Naive thymus-derived CD4-positive, alpha-beta T cell (primary cell): ENCODE data around the gene ZNF74. TPM values are rescaled to one million over a fixed set of nuclear protein-coding genes. Genes with fewer than 3 reads are reported as not detected.

Source experiments
- ATAC-seq: fragments of 150-1000 bp; cut with Tn5 transposase; 2 replicates; pipeline ENCODE4 v1.10.0; 2021; ENCODE audit warnings: mild to moderate bottlenecking, moderate library complexity
- CTCF ChIA-PET: fragments of 350-600 bp; sonication (Branson Sonifier 250); formaldehyde crosslinking; loops from one replicate; lab custom pipeline; 2021; ENCODE audit warnings: antibody characterized with exemption; lab: Charles Lee
- POLR2A ChIA-PET: fragments of 350-600 bp; sonication (Branson Sonifier 250); formaldehyde crosslinking; loops from one replicate; lab custom pipeline; 2021; ENCODE audit warnings: antibody characterized with exemption, inconsistent platforms; lab: Charles Lee
- DNase-seq, 9 donors: peaks; one replicate each; pipeline versions ENCODE4 v3.0.0 to v3.0.0-alpha.2; 2020 to 2022; ENCODE audit warnings: mixed read lengths in 1 of 9
- H3K27ac ChIP-seq: one replicate; pipeline ENCODE4 v1.7.0; 2013; ENCODE audit warnings: mild to moderate bottlenecking, low read depth, low read length, moderate library complexity
- H3K27me3 ChIP-seq, 2 donors: one replicate each; pipeline ENCODE4 v1.7.0; 2013; ENCODE audit warnings: low read length in 2 of 2, mild to moderate bottlenecking in 2 of 2, moderate library complexity in 2 of 2; ENCODE audit not compliant: control insufficient read depth in 2 of 2, insufficient read depth in 2 of 2
- H3K36me3 ChIP-seq, 3 experiments: 1 replicate in 2 of 3; 2 replicates in 1 of 3; pipeline ENCODE4 v1.7.0; 2013; ENCODE audit warnings: low read length in 3 of 3, mild to moderate bottlenecking in 3 of 3, moderate library complexity in 1 of 3; ENCODE audit not compliant: insufficient read depth in 3 of 3, control insufficient read depth in 2 of 3
- H3K4me1 ChIP-seq, 2 donors: one replicate each; pipeline ENCODE4 v1.7.0; 2013; ENCODE audit warnings: low read length in 2 of 2, mild to moderate bottlenecking in 2 of 2, moderate library complexity in 1 of 2; ENCODE audit not compliant: control insufficient read depth in 2 of 2, insufficient read depth in 2 of 2
- H3K4me3 ChIP-seq: 2 replicates; pipeline ENCODE4 v1.7.0; 2013; ENCODE audit warnings: mild to moderate bottlenecking, low read length
- H3K9me3 ChIP-seq, 3 experiments: 1 replicate in 2 of 3; 2 replicates in 1 of 3; pipeline ENCODE4 v1.7.0; 2013; ENCODE audit warnings: low read length in 3 of 3; ENCODE audit not compliant: control insufficient read depth in 2 of 3
- H3K27ac Mint-ChIP-seq, 9 donors: one replicate each; pipeline ENCODE4 v1.8.0; 2020 to 2022; ENCODE audit warnings: mixed read lengths in 9 of 9, mild to moderate bottlenecking in 8 of 9, moderate library complexity in 5 of 9, inconsistent platforms in 2 of 9
- H3K27me3 Mint-ChIP-seq, 5 donors: one replicate each; pipeline ENCODE4 v1.8.0; 2021 to 2022; ENCODE audit warnings: mixed read lengths in 5 of 5, mild to moderate bottlenecking in 1 of 5
- H3K36me3 Mint-ChIP-seq, 5 donors: one replicate each; pipeline ENCODE4 v1.8.0; 2020 to 2022; ENCODE audit warnings: mixed read lengths in 5 of 5, mild to moderate bottlenecking in 3 of 5, inconsistent platforms in 1 of 5
- H3K4me1 Mint-ChIP-seq, 7 donors: one replicate each; pipeline ENCODE4 v1.8.0; 2020 to 2022; ENCODE audit warnings: mixed read lengths in 7 of 7, mild to moderate bottlenecking in 3 of 7, inconsistent platforms in 1 of 7
- H3K4me3 Mint-ChIP-seq, 10 donors: one replicate each; pipeline ENCODE4 v1.8.0; 2020 to 2022; ENCODE audit warnings: mild to moderate bottlenecking in 10 of 10, mixed read lengths in 10 of 10, moderate library complexity in 6 of 10, inconsistent platforms in 2 of 10
- H3K9me3 Mint-ChIP-seq, 11 donors: one replicate each; pipeline ENCODE4 v1.8.0; 2020 to 2022; ENCODE audit warnings: mixed read lengths in 11 of 11, mild to moderate bottlenecking in 4 of 11, inconsistent platforms in 1 of 11, moderate library complexity in 1 of 11
- intact Hi-C, 2 donors: fragments of 100-400 bp; cut with micrococcal nuclease; formaldehyde crosslinking; loops; one replicate each; pipeline ENCODE4 v1.15.1; 2023
- polyA plus RNA-seq, 2 donors: library from polyadenylated mRNA; unstranded; fragments of 300-500 nt; fragmentation: Illumina TruSeq; gene quantifications; one replicate each; pipeline ENCODE4 v1.2.3, GENCODE V29; 2021
- total RNA-seq, 6 experiments: library from RNA in 5 of 6; stranded (reverse) in 5 of 6; gene quantifications; 1 replicate in 5 of 6; 2 replicates in 1 of 6; pipeline ENCODE4 v1.2.3 and lab custom pipeline; 2021 to 2026

ZNF74 gene
- total and polyA plus RNA-seq, 7 experiments from 2014 or later, result 5.3 to 18.2 (median 12.9) TPM

DNA sequence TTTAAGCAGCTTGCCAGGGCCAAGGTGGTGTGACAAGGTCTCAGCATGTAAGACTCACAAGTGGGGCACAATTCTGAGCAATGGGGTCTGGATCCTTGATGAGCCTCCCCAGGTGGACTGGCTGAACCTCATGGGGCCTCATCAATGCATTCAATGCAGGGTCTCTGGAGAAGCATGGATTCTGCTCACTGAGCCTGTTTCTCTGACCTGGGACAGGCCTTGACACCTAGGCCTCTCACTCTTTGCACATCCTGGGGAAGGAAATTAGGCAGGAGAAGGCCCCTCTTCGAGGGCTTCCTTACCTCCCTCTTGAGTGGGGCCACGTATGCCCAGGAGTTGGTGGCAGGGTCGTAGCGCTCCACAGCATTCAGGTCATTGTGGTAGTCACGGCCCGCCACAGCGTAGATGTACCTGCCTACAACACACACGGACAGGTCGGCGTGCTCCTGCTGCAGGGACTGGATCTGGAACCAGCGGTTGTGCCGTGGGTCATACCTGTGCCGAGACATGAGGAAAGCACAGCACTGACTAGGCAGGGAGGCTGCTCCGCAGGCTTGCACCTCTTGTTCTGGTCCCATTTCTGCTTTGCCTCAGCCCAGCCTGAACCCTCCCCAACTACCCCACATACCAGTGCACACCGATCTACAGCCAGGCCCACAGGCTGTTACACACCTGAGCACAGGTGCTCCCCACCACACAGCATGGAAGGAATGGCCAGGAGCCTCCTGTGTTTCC lies 63.7 kb downstream of the ZNF74 start:
- peak overlapping the region in 2 of 9 donors; percentile 32 to 83 for H3K27ac Mint-ChIP-seq
- peaks cover 0 to 2% (median 0%) of the 10 kb centered on the region in 11 donors for H3K9me3 Mint-ChIP-seq
- H3K36me3 Mint-ChIP-seq, result peaks cover 11 to 41% (median 19%) of the 10 kb centered on the region in 5 donors
- H3K9me3 ChIP-seq, result no peaks in the 10 kb centered on the region
- ChIA-PET POLR2A (interaction anchor here (1.4 to 1.6 kb wide), 3 partner anchors 25 to 39 kb away, joined by 4 to 11 read pairs (median 4); no protein-coding TSS in a partner anchor), CTCF (interaction anchor here (0.6 to 3.8 kb wide), 5 partner anchors 28 to 123 kb away, joined by 3 to 55 read pairs (median 5); no protein-coding TSS in a partner anchor)
- no peak overlapping the region for H3K27ac ChIP-seq
- no peak for ATAC-seq
- H3K4me1 Mint-ChIP-seq, result peaks cover 17 to 47% (median 39%) of the 10 kb centered on the region in 7 donors
- no peaks in the 10 kb centered on the region for H3K27me3 Mint-ChIP-seq
- no peak for DNase-seq
- no peak overlapping the region for H3K4me3 ChIP-seq
- intact Hi-C loops, result loop anchor here in 1 of 2 donors (5.0 kb wide), 1 partner anchor 300 kb away; no protein-coding TSS in a partner anchor
- H3K4me3 Mint-ChIP-seq, result no peak overlapping the region
- peaks cover 0 to 12% (median 5%) of the 10 kb centered on the region in 3 experiments for H3K36me3 ChIP-seq
- peaks cover 11 to 20% of the 10 kb centered on the region in 2 donors for H3K4me1 ChIP-seq
- no peaks in the 10 kb centered on the region for H3K27me3 ChIP-seq

Other genes with a start within 250 kb of the ZNF74 start
- gene CCDC188, start 243.1 kb upstream of the ZNF74 start, total RNA-seq, result not detected
- not detected for gene CCDC188, start 243.1 kb upstream of the ZNF74 start, polyA plus RNA-seq
- gene RTN4R, start 125.8 kb upstream of the ZNF74 start, total RNA-seq, result 1 to 10 TPM in 4 of 5 experiments, under 1 TPM in 1; 0.98 to 2.7 (median 1.8) TPM
- gene RTN4R, start 125.8 kb upstream of the ZNF74 start, polyA plus RNA-seq, result 1 to 10 TPM; 2.2 to 2.9 TPM
- gene DGCR6L, start 74.1 kb upstream of the ZNF74 start, total RNA-seq, result 10 to 100 TPM; 29.4 to 55.3 (median 43.7) TPM
- gene DGCR6L, start 74.1 kb upstream of the ZNF74 start, polyA plus RNA-seq, result 100 to 1,000 TPM; 115 to 158 TPM
- gene SCARF2, start 43.7 kb downstream of the ZNF74 start, total RNA-seq, result 1 to 10 TPM in 4 of 5 experiments, under 1 TPM in 1; 0.70 to 2.6 (median 2.2) TPM
- under 1 TPM; 0.21 to 0.35 TPM for gene SCARF2, start 43.7 kb downstream of the ZNF74 start, polyA plus RNA-seq
- 10 to 100 TPM; 31.1 to 71.3 (median 42.0) TPM for gene KLHL22, start 101.6 kb downstream of the ZNF74 start, total RNA-seq
- gene KLHL22, start 101.6 kb downstream of the ZNF74 start, polyA plus RNA-seq, result 10 to 100 TPM; 20.6 to 26.2 TPM
- gene MED15, start 113.5 kb downstream of the ZNF74 start, total RNA-seq, result 100 to 1,000 TPM; 169 to 235 (median 201) TPM
- gene MED15, start 113.5 kb downstream of the ZNF74 start, polyA plus RNA-seq, result 10 to 100 TPM; 24.3 to 76.6 TPM